ENCODE measurements around the gene APOBEC3B.

GRCh38 chr22:38965614-38966379 is 16.4 kb upstream of the APOBEC3B start:
- TF ChIP-seq POLR2A (IDR thresholded peaks at IDR 0.05) (no peak), POLR2AphosphoS5 (IDR thresholded peaks at IDR 0.05) (no peak), CTCF (IDR thresholded peaks at IDR 0.05) (no peak), EP300 (IDR thresholded peaks at IDR 0.05) (no peak)
